ENCODE measurements around the gene ARHGAP6.
"Not testable (repeated sequence)": the region's sequence is repeated elsewhere in the genome, so short reads cannot be mapped to it uniquely, and the experiment has no call there.

Gene ARHGAP6

DNA sequence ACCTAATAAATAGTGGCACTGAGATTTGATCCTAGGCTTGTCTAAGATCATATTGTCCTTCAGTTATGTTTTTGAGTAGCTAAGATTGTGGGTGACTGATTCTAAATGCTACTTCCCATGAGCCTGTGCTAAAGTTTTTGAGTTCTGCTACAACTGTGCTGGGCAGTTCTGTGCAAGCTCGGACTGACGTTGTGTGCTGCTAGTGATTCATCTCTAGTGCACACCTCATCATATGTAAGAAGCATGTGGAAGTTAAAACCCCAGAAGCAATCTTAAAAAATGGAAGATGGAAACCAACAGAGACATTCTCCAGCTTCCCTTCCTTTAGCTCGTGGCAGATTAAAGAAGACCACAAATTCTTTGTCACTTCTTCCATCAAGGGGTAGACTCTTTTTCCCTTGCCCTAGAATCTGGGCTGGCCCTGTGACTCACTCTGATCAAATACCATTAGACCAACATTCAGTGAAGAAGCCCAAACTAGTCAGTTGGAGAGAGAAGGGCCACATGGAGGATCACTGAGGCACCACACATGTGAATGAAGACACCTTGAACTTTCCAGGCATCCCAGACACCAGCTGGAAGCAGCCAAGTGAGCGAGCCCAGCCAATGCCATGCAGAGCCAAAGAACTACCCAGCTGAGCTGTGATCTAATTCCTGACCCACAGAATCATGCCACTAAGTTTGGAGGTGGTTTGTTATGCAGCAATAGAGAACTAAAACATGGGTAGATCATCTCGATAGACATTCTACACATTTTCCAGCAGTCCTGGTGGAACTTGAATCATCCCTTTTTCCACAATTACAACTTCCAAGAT is 16.8 kb downstream of the ARHGAP6 start:
- no peak for DNase-seq (ENCODE audit: low read depth)

DNA sequence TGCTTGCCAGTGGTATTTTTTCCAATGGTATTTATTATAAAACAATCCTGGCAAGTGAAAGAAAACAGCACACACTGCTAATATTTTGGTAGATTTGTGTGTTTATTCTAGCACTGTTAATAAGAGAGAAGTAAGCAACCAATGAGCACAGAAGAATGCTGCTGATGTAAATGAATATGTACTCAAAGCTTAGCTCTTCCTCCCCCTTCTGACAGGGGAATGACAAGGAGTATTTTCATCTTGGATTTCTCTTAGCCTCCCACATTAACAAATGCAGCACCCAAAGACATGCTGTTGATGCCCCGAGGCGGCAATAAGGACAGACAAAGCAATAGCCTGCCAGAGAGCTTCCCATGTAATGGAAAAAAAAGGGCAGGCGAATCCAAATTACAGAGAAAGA is 18.6 kb downstream of the ARHGAP6 start:
- no peak for DNase-seq (ENCODE audit: low read depth)

DNA sequence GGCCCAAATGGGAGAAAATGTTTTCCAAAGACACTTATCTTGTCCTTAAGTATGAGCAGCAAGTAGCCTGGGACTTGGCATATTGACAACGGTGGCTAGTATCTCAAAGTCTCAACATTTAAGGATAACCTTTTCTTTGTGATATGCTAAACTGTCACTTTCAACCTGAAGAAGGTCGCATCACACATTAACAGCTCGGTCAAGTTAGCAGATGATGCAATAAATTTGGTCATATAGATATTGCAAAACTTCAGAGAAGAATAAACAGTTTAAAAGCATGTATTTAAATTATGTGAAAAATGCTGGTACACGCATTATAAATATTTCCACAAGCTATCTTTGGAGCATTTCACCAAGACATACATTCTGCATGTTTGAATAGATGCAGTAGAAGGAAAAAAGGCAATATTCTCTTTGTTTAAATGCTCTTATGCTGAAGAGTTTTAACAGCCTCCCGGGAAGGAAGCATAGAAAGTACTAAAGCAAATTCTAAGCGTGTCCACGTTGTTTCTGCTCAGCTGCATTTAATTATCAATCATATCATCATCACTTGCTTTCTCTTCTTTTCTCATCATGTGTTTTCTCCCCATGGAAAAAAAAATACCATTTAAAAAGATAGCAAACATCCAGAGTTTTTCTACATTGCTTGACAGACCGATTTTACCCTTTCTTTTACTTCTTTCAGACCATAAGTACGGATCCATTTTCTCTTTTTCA is 24.2 kb downstream of the ARHGAP6 start:
- DNase-seq (ENCODE audit: low read depth) = no peak

DNA sequence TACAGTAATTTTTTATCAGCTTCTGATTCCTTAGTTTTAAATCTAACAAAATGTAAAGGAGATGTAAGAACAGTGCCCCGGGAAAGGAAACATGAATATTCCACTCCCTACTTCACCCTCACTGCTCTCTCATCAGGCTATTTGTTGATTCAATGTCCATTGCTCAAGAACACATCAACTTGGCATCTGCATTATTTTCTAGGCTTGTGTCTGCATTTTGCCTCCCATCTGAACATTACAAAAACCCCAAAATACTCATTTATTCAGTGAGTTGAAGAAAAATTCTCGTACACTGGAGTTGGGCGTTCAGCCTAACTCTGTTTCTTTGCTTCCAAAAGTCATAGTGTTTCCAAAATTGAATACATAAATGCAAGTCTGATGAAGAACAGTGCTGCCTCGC is 25.6 kb downstream of the ARHGAP6 start:
- no peak for DNase-seq (ENCODE audit: low read depth)

DNA sequence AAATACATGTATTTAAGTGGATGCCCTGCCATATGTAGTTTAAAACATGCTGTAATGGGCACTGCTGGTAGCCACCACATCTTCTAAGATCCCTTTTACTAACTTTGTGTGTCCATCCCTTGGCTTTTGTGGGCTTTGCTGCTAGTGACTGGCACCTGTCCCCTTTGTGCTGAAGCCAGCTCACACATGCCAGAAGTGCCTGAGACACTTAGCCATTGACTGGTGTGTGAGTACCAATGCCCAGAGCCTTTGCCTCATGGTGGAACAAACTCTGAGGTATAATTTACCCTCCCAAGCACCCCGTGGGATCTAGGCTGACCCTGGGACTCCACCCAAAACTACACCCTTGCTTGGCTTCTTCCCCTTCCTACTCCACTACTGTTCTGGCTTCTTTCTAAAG is 33.0 kb downstream of the ARHGAP6 start:
- DNase-seq (ENCODE audit: low read depth) = no peak

DNA sequence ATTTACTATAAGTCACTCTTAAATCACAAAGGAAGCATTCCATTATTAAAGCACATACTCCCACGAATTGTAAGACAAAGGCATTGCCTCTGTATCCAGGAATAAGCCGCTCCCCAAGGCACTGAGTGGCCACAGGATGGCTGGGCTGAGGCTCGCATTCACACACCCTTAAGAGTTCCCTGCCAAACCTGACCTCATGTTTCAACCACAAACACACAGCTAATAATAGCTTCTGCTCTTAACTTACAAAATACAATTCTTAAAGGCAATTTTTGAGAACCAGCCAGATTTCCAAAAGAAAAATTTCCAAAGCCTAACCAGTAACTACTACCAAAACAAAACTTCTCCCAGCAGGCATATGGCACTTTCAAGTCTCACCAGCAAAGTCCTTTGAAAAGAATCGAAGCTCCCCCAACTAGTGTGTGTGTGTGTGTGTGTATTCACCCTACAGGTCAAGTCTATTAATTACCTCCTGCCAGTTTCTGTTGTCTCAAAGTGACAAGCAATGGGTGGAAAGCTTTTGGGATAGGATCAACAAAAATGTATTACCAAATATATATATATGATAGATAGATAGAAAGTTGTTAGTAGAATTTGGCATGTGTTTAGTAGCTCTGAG is 36.0 kb downstream of the ARHGAP6 start:
- DNase-seq (ENCODE audit: low read depth) = peak; percentile 21

DNA sequence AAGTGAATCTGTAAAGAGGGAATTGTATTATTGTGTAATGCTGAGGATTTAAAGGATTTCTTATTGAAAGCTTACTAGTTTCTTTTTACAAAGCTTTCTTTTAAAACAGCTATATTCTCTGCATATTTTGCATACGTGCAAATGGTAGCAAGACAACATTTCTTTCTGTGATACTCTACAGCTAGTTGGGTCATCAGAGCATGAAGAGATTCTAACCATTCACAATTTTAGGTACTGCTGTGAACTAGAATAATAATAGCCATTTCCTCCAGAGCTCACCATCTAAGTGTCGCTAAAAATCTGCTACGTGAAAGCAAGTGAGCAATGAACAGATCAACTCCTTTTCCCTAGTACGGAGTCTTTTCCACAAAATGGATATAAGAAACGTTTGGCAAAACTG is 37.3 kb downstream of the ARHGAP6 start:
- DNase-seq (ENCODE audit: low read depth) = no peak

DNA sequence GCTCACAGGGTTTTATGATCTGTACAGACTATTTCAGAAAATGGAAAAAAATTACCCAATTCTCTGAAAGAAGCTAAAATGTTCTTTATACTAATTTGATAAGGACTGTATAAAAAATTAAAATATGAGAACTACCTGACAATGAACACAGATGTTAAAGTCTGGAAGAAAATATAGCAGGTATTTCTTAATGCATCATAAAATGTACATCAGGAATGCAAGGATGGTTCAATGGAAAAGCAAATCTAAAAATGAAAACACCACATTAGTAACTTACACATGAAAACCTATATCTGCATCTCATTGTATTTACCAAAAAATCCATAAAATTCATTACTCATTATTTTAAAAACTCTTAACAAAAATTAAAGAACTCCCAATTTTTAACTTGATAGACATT is 39.4 kb downstream of the ARHGAP6 start:
- DNase-seq (ENCODE audit: low read depth) = no peak

DNA sequence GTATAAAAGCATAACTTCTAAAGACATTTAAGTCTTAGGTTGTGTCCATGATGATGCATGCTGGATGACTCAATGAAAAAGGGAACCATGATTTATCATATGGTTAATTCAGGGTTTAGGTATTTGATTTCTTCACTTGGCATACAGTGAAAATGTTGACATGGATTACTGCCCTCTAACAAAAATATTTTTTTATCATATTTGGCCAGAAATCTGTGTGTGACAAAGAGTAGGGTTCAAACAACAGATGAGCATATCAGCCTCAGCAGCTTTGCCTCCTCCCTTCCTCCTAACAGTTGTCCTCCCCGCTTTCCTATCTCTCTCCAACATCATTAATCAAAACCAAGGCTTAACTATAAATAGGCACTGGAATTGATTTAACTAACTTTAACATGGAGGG is 46.3 kb downstream of the ARHGAP6 start:
- no peak for DNase-seq (ENCODE audit: low read depth)

DNA sequence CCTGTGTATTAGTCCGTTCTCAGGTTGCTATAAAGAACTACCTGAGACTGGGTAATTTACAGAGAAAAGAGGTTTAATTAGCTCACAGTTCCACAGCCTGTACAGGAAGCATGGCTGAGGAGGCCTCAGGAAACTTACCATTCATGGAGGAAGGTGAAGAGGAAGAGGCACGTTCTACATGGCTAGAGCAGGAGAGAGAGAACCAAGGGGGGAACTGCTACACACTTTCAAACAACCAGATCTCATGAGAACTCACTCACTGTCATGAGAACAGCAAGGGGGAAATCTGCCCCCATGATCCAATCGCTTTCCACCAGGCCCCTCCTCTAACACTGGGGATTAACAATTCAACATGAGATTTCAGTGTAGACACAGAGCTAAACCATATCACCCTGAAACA is 51.5 kb downstream of the ARHGAP6 start:
- DNase-seq (ENCODE audit: low read depth) = not testable (repeated sequence)

DNA sequence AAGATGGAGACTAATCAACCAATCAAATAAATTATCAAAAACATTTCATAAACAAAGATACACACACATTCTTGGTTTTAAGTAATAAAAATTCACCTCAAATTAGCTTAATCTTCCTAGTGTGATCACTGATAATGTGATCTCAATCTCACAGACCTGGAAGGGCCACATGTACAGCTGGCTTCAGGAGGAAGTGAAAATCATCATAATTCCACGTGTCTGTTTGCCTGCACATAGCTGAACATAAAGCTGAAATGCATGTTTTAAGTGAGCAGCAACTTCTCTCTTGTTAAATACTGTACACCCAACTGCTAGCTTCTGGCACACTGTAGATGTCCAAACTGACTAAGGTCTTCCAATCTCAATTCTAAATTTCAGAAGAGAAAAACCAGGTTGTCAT is 53.8 kb downstream of the ARHGAP6 start:
- no peak for DNase-seq (ENCODE audit: low read depth)

DNA sequence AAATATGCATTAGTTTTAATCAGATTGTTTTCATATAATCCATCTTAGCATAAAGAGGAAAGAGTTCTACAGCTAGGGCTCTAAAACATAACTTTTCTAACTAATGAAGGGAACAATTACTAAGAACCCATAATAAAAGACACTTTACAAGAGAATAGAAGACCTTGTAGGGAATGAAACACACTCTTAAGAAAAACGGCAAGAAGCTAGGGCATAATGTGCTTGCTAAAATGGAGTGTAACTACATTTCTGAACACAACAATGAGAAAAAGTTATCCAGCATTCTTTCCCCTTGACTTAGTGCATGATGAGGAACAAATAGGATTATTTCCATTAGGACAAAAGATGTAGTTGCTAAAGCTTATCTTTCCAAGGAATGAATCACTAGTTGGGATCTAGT is 54.6 kb downstream of the ARHGAP6 start:
- no peak for DNase-seq (ENCODE audit: low read depth)

DNA sequence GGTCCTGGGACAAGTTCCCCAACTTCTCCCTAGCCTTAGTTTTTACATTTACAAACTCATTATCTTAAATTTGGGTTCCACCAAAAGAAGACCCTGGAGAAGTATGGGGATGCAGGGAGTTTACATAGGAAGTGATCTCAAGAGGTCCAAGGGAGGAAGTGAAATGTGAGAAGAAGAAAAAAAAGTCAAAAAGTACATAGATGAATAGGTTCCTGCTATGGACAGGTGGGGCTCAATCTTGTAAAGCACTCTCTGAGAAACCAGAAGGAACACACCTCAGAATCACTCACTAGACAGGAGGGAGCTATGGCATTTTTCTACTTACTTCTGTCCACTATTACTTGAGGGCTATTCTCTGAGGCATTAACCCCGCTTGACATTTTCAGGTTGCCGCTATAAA is 56.6 kb downstream of the ARHGAP6 start:
- no peak for DNase-seq (ENCODE audit: low read depth)

DNA sequence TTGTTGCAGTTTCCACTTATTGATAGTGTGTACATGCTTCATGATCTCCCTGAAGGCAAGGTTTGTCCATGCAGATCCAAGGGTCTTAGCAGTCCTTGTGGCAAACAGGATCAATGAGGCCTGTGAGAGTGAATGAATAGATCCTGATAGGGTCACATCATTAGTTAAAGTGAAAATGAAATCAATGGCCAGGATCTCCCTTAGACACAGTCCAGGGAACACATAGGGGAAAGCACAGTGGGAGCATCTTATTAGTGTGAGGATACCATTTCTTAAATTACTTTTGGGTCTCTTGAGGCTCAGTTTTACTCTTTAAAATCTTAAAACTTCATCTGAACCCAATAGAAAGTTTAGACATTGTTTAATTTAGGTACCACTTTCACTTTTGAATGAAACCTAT is 59.3 kb downstream of the ARHGAP6 start:
- no peak for DNase-seq (ENCODE audit: low read depth)

DNA sequence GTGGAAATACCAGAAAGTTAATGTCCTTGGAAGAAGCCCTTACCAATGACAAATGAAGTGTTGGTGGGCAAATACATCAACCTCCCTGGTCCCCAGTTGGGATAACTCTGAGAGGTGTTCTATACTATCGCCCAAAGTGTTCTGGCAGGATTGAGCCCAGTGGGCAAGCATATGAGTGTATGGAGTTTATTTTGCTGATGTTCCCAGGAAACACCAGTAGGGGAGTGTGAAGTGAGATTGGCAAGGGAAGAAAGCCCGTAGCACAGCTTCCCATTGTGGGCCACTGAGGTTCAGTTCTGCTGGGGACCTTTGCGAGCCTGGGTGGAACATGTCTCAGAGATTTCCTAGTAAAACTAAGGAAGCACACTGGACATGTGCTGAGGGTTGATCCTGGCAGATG is 65.1 kb downstream of the ARHGAP6 start:
- DNase-seq (ENCODE audit: low read depth) = no peak

DNA sequence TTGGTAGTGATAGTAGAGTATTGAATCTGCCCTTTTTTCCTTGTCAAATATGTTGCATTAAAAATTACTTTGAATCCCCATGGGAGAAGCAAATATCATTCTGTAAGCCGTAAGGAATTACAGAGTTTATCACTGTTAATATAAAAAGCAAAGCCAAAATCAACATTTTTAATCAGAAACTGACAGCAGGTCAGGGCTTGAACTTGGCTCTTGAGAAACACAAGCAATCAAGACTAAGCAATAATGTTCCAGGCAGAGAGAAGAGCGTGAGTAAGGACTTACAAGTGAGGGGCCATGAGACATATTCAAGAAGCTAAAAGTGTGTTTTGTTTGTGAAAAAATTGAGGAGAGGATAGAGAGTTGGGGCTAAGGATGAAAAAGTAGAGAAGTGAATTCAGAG is 68.2 kb downstream of the ARHGAP6 start:
- DNase-seq (ENCODE audit: low read depth) = peak; percentile 3

DNA sequence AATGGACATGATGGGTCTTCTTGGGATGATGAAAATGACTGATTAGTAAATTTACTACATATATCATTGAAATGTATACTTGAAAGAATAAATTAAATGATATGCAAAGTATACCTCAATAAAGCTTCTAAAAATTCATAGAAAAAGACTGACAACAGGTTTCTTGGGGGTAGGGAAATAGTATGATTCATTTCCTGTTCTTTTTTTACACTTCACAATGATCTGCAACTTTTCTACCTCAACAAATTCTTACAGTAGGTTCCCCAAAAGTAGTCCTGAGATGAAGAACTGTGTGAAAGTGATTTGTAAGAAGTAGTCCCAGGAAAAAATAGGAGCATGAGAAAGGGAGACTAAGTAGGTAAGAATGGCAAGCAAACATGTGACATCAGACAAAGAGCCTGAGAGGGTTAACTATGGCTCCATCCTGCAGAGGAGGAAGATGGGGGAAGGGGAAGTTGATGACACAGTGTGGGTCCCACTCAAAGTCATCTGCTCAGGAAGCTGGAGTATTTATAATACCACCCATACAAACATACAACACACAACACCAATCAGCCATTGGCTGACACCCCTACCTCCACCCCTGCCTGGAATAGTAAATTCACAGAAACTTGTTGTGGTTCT is 73.9 kb downstream of the ARHGAP6 start:
- DNase-seq (ENCODE audit: low read depth) = no peak

DNA sequence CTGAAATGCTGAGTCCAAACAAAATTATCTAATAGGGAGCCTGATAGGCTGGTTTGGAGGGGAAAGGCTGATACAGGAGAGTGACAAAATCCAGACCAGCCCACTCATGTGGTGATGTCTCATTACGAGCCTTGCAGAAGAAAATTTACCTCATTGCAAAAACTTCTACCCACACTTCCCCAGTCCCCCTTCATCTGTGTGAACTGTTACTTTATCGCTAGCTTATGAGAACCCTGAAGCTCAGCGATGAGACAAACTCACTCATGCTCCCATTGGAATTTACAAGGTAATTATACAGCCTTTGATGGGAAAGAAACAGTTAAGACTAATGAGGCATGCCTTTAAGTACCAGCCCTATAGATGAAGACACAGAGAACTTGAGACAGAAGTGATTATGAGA is 76.1 kb downstream of the ARHGAP6 start:
- no peak for DNase-seq (ENCODE audit: low read depth)

DNA sequence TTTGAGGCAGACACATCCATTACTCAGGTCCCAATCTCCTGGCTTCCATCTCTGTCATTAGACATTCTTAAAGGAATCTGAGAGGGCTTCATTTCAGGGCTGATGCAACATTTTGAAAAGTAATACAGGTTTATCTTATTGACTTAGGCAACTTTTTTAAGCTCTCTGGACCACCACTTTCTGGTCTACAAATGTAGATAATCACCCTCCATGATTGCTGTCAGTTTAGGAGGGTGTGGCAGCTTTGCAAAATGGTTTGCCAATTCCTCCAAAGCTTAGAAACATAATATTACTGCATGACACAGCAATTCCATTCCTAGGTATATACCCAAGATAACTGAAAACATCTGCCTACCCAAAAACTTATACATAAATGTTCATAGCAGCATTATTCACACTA is 77.6 kb downstream of the ARHGAP6 start:
- no peak for DNase-seq (ENCODE audit: low read depth)

DNA sequence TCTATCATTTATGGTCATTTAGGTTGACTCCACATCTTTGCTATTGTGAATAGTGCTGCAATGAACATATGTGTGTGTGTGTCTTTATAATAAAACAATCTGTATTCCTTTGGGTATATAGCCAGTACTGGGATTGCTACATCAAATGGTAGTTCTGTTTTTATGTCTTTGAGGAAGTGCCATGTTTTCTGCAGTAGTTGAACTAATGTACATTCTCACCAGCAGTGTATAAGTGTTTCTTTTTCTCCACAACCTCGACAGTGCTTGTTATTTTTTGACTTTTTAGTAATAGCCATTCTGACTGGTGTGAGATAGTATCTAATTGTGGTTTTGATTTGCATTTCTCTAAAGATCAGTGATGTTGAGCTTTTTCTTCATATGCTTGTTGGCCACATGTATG is 80.5 kb downstream of the ARHGAP6 start:
- DNase-seq (ENCODE audit: low read depth) = no peak

DNA sequence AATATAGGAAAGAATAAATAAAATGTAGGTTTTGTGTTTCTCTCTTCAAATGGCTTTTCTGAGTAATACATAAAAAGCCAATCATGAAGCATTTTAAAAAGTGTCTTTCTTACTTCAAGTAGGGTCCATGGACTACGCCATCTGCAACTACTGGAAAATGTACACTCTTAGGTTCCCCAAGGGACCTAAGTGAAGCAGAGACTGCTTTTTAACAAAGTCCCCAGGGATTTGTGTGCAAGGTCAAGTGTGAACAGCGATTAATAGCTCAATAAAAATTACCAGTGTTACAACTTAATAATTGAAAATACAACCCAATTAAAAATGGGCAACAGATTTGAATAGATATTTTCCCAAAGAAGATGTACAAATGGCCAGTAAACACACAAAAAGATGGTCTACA is 84.9 kb downstream of the ARHGAP6 start:
- DNase-seq (ENCODE audit: low read depth) = no peak

DNA sequence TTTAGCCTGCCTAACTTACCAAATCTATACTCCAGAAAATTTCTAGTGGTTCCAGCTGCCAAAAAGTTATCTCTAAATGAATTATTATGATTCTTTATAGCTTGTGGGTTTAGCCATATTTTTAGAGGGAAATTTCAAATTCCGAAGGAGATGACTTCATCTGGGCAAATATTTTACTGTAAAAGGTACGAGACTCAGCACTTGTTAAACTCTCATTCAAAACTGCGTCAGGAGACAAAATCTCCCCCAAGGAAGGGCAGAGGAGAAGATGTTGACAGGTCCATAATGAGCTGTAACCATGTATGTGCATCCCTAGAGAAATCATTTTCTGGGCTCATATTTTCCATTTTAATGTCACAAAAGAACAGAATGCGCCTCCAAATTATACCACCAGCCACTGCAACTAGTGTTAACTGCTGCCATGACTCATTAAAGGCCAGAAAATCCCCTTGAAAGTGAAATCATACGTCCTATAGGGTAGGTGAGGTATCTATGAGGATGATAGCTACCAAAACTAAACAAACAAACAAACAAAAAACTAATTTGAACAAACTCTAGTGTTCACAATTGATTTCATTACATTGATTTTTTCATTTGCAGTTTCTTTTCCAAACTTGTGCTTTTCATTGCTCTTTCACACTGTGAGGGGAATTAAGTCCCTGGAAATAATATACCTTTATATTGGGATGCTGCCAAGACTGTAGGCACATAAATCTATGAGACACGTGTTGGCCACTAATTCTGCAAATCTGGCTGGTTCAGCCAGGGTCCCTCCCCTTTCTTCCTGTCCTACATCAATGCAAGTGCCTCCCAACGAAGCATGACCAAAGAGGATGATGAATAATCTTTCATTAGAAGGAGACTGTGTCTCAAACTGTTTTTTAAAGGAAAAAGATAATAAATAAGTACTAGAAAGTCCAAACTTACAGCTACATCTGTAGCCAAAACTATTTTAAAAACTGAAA is 85.8 kb downstream of the ARHGAP6 start:
- DNase-seq (ENCODE audit: low read depth) = no peak
